GM19468 (cell line): Measurements from ENCODE around the gene IFFO2.

Experiments used
- ATAC-seq: cut with Tn5 transposase; IDR thresholded peaks from one replicate; pipeline ENCODE4 v1.9.1; 2021; ENCODE audit warnings: mild to moderate bottlenecking, moderate library complexity, moderate number of reproducible peaks; ENCODE audit not compliant: unreplicated experiment; ENCODE audit errors: extremely low read depth

IFFO2 gene

DNA sequence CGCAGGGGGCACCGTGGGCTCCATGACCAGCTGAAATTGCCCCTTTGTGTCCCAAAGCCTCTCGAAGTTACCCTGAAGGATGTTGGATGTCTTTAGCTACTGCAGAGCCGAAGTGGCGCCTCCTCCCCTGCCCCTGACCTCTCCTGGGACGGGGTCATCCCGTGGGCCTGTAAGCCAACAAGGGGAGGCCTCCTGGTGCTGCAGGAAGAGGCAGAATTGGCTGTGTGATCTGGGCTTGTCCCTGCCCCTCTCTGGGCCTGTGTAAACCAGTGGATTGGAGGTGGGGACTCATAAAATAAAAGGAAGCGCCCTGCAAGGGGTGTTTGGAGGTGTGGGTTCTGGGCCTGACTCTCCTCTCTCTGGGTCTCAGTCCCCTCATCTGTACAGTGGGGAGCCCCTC, 94.9 kb downstream of the IFFO2 start:
- no peak for ATAC-seq

- no peak for ATAC-seq
Measured at GRCh38 chr1:18861082-18861481, 95.4 kb downstream of the IFFO2 start.

GRCh38 chr1:18859560-18859959, 96.9 kb downstream of the IFFO2 start, which contains the start of gene TAS1R2:
TSS of gene TAS1R2 (minus strand) at chr1:18859660. CDS start at chr1:18859660, 0 bp downstream.
- ATAC-seq = no peak

DNA sequence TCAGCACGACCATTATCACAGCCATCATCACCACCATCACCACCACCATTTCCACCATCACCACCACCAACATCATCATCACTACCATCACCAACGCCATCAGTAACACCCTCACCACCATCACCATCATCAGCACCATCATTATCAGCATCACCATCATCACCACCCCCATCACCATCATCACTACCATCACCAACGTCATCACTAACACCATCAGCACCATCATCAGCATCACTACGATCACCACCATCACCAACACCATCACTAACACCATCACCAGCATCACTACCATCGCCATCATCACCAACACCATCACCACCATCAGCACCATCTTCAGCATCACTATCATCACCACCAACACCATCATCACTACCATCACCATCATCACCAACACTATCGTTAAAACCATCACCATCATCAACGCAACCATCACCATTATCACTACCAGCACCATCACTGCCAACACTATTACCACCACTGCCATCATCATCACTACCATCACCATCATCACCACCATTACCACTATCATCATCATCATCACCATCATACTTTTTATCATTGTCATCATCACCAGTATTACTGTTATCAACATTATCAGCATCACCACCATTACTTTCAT, 98.3 kb downstream of the IFFO2 start:
- no peak for ATAC-seq

- no peak for ATAC-seq
Measured at GRCh38 chr1:18856435-18856834, 100.0 kb downstream of the IFFO2 start.

- no peak for ATAC-seq
Measured at GRCh38 chr1:18855573-18855972, 100.9 kb downstream of the IFFO2 start.

GRCh38 chr1:18854331-18855025, 102.0 kb downstream of the IFFO2 start:
- no peak for ATAC-seq
